T follicular helper cell (primary cell): ENCODE results near the gene SYNGR4.

Experiments
- DNase-seq: peaks from one replicate; pipeline ENCODE4 v3.0.0-alpha.2; 2020; ENCODE audit warnings: low read depth

Gene SYNGR4

DNA sequence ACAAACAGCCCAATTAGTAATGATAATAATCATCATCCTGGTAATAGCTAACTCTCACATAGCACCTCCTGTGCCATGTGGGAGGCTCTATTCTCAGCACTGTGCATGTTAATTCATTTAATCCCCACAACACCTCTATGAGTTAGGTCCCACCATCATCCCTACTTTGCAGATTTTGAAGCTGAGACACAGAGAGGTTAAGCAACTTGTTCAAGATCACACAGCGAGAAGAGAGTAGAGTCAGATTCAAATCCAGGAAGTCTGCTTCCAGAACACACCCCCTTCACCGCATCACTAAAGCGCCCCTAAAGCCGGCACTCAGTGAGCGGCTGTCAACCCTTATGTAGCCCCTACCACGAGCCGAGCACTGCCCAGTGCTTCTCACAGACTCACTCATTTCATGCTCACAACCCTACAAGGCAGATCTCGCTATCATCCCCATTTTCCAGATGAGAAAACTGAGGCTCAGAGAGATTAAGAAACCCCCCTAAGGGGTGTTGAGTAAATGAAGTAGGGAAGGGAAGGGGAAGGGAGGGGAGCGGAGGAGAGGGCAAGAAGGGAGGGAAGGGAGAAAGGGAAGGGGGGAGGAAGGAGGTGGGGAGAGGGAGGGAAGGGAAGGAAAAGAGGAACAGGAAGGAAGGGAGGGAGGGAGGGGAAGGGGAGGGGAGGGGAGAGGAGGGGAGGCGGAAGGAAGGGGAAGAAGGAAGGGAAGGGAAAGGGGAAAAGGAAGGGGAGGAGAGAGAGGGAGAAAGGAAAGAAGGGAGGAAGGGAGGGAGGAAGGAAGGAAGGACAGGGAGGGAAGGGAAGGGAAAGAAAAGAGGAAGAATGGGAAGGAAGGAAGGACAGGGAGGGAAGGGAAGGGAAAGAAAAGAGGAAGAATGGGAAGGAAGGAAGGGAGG, 22.4 kb upstream of the SYNGR4 start:
- DNase-seq = no peak

DNA sequence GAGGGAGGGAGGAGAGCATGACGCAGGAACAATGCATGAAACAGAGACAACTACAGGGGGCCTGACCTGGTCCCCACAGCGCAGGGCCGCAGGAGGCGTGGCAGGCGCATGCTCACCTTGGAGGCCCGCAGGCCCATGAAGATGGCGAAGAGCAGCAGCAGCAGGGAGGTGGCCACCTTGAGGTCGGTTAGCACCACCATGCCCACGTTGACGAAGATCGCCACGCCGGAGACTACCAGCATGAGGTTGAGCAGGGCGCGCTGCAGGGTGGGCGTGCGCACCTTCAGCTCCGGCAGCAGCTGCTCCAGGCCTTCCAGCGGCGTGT, 21.8 kb upstream of the SYNGR4 start:
- no peak for DNase-seq

DNA sequence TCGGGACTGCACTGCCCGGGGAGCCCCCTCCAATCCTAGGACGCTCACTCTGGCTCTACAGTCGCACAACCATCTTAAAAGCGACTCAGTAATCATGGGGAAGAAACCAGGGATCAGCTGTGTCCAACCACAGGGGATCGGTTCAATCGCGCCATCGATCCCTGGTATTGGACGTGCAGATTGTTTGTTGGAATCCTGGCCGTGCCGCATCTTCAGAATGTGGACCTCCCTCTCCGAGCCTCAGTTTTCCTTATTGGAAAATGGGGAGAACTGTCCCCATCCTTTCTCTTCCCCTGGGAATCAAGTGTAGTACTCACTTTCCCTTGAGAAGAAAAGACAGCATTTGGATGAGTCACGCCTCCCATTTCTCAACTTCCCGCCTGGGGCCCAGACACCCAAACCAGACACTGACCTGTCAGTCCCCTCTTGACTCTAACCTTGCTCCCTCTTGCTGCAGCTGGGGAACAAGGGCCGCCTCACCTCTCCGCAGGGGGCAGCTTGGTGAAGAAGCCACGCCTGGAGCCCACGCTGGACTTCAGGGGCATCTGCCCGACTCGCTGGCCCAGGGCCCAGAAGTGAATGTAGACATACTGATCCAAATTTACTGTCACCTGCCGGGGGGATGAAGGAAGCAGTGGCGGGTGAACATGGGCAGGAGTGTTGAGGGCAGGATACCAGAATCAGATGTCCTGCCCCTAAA, 21.2 kb upstream of the SYNGR4 start:
- no peak for DNase-seq

DNA sequence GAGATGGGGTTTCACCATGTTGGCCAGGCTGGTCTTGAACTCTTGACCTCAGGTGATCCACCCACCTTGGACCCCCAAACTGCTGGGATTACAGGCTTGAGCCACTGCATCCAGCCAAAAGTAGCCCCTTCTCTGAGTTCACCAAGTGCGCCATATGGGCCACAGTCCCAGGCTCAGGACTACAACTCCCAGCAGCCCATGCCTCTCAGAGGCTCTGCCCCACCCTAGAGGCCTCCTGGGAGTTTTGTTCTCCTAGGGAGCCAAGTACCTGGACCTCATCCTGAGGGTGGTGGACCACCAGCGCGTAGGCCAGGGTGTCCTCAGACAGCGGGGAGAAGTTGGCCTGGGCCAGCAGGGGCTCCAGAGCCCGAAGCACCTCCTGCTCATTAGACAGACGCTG, 19.3 kb upstream of the SYNGR4 start:
- DNase-seq = no peak

DNA sequence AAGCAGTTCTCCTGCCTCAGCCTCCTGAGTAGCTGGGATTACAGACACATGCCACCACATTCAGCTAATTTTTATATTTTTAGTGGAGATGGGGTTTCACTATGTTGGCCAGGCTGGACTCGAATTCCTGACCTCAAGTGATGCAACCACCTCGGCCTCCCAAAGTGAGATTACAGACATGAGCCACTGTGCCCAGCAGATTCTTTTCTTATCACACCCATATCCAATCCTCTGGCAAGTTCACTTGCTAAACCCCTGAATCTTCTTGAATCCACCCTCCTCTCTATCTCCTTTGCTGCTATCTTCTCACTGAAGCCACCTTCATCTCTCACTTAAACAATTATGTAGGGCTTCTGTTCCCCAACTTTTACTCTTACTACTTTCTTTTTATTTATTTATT, 18.0 kb upstream of the SYNGR4 start:
- DNase-seq = no peak

DNA sequence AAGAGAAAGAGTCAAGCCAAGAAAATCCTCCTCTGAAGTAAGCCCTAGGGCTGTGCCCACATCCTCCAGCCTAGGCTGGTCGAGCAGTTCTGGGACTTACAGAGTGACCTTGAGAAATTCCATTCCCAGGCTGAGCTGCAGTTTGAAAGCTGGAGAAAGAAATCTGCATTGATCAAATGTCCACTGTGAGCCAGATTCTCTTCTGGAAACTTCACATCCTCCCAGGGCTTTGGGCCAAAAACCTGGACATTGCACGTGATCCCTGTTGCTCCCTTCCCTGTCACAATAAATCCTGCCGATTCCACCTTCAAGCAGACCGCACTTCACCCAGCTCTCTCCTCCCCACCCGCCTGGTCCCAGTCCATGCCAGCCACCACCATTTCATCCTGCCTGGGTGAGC, 16.1 kb upstream of the SYNGR4 start:
- no peak for DNase-seq

DNA sequence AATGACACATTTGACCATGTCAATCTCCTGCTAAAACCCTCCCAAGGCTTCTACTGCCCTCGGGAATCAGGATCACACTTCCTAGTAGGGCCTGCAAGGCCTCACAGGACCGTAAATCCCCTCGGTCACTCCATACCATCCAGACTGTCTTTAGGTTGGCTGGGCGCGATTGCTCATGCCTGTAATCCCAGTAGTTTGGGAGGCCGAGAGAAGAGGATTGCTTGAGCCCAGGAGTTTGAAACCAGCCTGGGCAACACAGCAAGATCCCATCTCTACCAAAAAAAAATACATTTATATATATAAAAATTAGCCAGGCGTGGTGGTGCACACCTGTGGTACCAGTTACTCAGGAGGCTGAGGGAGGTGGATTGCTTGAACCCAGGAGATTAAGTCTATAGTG, 15.4 kb upstream of the SYNGR4 start:
- DNase-seq = no peak

DNA sequence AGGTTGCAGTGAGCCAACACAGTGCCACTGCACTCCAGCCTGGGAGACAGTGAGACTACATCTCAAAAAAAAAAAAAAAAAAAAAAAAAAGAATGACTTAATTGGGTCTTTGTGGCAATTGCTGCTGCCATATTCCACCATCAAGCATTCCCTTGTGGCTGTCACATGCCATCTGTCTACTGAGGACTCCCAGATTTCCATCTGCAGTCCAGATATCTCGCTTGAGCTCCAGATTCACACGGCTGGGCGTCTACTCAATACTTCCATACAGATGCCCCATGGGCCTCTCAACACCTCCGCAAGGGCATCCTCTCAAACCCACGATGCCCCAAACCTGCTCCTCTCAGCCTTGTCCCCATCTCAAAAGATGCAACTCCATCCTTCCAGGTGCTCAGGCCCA, 13.3 kb upstream of the SYNGR4 start:
- DNase-seq = no peak

DNA sequence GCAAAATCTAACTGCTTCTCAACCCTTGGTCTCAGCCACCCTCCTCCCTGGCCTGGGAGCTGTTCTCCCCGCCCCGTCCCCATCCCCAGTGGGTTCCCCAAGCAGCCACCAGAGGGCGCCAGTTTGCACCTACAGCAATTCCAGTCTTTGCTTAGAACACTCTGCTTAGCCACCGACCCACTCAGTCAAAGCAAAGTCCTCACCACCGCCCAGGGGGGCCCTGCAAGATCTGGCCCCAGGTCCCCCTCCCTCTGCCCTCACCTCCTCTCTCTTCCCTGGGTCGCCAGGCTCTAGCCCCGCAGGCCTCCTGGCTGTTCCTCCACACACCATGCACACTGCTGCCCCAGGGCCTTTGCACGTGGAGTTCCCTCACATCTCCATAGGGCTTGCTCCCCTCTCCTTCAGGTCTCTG, 12.8 kb upstream of the SYNGR4 start:
- peak; percentile 66 for DNase-seq

DNA sequence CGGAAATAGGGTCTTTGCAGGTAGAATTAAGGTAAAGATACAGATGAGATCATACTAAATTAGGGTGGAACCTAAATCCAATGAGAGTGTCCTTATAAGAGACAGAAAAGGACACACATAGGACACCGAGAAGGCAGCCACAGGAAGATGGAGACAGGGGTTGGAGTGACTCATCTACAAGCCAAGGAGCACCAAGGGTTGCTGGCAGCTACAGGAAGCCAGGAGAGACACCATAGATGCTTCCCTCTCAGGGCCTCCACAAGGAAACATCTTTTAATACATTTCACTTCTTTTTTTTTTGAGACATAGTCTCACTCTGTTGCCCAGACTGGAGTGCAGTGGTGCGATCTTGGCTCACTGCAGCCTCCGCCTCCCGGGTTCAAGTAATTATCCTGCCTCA, 10.5 kb upstream of the SYNGR4 start:
- DNase-seq = no peak

DNA sequence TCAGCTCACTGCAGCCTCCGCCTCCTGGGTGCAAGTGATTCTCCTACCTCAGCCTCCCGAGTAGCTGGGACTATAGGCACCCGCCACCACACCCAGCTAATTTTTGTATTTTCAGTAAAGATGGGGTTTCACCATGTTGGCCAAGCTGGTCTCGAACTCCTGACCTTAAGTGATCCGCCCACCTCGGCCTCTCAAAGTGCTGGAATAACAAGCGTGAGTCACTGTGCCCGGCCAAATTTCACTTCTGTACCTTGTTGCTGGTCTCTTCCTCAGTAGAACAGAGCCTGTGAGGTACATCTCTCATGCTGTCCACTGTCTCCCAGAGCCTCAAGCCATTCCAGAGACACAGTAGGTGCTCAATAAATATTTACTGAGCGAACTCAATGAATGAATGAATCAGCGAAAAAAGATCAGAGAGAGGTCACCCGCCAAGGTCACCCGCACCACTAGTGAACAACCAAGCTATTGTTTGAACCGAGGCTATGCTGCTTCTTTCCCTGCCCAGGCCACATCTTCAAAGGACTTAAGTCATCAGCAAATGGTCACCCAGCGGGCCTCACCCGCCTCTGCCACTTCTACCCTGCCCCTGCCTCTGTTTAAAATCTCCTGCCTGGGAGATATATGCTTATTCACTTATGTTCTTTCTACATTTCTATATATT, 9.7 kb upstream of the SYNGR4 start:
- DNase-seq = no peak

DNA sequence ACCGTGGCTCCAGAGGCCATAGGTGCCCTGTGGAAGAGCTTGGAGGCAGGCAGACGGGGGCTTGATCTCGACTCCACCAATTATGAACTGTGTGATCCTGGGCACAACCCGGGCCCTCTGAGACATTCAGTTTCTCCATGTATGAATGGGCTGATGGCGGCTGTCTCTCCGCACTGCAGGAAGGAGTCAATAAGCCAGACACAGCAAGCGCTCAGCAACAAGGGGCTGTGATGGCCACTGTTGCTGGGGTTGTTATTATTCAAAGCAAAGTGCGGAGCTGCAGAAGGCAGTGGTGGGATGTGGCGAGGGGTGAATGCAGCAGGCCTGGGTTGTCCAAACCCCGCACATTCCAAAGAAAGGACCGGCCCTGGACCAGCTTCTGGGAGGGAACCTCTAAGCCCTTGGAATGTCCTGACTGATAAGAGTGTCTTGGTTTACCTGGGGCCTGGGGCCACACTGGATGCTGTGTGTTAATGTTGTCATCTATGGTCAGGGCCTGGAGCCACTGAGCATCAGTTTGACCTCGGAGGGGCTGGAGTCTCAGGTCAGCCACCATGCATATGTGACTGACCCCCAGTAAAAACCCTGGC, 8.7 kb upstream of the SYNGR4 start:
- DNase-seq = no peak

DNA sequence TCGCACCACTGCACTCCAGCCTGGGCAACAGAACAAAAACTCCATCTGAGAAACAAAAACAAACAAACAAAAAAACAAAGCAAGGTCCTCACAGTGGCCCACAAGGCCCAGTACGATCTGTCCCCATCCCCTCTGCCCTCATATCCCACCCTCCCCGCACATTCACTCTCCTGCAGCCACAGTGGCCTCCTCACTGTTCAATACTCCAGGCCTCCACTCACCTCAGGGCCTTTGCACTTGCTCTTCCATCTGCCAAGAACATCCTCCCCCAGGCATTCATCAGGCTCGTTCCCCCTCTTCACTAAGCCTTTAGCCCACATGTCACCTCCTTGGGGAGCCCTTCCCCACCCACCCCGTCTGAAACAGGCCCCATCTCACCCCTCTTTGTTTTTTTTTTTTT, 5.0 kb upstream of the SYNGR4 start:
- no peak for DNase-seq

DNA sequence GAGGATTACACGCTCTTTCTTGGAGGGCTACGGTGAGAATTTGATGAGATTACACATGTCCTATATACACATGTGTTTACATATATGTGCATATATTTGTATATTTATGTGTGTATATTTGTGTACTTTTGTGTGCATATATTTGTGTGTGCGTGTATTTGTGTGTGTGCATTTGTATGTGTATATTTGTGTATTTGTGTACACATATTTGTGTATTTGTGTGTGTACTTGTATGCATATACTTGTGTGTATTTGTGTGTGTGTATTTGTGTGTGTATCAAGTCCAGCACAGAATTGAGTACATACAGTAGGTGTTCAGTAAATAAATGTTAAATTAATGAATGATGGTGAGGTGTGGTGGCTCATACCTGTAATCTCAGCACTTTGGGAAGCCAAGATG, 2.3 kb upstream of the SYNGR4 start:
- no peak for DNase-seq

DNA sequence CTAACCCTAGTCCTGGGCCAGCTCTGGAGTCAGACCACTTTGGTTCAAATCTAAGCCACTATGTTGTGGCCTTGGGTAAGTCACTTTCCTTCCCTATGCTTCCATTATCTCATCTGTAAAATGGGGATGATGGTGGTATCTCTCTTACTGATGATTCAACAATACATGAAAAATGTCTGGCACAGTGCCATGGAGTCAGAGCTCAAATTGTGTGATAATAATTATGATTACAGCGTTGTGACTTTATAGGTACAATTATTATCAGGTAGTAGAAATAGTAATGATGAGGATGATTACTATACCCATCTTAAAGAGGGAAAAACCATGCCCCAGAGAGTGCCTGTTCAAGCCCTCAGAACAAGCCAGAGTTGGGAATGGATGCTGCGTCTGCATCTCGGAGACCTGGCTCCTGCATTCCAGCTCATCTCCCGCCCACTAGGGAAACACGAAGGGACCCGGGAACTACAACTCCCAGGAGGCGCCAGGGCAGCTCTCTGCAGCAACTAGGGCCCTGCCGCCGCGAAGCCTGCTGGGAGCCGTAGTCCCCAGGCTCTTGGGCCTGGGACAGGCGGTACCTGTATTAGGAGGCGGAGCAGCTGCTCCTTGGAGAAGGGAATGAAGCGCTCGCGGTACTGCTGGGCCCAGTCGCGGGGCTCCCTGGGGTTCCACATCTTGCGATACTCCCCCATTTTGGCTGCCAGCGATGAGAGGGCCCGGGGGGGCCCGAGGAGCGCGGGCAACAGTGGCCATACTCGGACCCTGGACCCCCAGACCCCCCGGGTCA, 1.3 kb upstream of the SYNGR4 start:
- DNase-seq = peak; percentile 87

DNA sequence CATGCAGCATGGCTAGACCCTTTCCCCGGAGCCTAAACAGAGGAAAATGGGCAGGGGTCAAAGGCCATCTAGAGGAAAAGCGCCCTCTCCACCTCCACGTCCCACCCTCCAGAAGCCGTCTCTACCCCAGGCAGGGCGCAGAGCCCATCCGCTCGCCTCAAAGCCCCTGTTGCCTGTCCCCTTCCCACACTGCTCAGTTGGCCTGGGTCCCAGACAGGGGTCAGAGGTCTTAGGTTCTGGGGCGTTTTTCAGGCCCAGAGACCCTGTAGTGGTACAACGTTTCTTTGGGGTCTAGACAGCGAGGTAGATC, 712 bp upstream of the SYNGR4 start:
- DNase-seq = no peak

DNA sequence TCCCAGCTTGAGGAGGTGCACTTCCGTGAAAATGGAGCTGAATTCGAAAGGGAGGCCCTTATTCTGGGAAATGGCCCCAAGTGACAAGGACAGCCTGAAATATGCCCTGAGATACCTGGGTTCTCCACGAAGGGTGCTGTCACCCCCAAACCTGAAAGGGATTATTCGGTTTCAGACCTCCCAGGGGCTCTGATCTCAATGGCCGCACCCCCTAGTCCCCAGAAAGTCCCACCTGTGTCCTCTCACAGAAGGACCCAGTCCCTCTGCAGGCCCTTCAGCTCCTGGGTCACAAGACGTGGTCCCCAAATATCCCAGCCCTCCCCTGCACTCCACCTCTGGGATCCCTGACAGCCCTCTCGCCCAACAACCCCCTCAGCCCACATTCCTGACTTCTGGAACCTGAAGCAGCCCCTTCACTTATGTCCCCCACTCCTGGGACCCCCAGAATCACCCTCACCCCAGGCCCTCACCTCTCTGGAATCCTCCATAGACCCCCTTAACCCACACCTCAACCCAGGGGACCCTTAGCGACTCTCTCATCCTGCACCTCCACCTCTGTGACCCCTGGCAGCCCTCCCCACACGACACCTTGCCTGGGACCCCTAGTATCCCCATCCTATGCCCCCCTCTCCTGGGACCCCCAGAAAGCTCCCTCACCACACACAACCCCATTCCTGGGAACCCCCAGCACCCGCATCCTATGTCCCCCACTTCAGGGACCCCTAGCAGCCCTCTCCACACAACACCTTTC, 606 bp downstream of the SYNGR4 start:
- DNase-seq = no peak

DNA sequence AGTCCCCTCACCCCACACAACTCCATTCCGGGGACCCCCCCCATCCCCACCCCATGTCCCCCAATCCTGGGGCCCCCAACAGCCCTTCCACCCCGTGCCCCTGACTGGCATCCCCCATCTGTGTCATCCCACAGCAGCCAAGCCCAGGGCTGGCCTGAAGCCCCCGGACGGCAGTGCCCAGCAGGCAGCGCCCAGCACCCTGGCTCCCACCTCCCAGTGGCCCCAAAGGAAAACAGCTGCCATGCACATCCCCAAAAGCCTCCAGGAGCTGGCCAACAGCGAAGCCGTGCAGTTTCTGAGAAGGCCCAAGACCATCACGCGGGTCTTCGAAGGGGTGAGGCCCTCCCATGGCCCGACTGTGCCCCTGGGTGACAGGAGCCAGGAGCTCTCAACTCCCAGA, 1.4 kb downstream of the SYNGR4 start:
- no peak for DNase-seq

DNA sequence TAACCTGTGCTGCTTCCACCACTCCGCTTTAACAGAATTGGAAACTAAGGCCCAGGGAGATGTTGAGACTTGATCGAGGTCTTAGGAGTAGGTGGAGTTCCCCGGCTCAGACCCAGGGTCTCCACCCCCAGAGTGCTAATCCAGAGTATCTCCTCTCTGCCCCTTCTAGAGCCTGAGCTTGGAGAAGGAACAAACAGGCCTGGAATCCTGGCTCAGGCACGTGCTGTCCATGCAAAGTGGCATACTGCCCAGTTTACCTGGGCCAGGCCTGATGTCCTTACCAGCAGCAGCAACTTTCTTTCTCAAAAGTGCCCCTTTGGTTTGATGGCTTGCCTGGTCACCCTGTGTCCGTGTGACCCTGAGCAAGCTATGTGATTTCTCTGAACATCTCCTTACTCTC, 3.7 kb downstream of the SYNGR4 start:
- DNase-seq = no peak

DNA sequence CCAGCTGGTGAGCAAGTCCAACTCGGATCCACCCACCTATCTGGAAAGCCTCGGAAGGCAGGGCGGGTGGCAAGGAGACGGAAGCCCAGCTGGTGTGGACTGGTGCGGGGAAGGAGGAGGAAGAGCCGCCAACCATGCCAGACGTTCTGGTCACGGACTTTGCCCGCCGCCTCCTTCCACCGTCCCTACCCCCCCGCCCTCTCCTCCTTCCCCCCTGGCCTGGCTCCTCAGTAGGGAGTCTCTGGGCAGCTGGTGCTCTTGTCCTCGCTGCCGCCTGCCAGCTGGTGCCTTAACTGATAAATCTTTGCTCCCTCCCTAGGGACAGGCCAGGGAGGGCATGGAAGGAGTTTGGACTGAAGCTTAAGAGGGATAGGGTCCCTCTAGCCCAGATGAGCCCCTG, 4.8 kb downstream of the SYNGR4 start:
- no peak for DNase-seq

DNA sequence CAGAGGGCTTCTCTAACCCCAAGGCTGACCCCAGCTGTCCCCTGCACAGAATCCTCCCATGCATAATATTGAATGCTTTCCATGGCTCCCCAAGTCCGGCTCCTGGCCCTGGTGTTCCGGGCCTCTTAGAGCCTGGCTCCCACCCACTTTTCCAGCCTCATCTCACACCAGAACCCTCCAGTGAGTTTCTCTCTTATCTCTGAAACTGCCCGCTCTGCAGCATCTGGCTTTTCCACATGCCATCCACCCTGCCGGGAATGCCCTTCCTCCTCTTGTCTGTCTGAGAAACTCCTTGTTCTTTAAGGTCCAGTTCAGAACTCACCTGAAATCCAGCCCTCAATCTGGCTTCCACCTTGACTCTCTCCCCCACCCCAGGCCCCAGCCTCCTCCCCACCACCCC, 6.8 kb downstream of the SYNGR4 start:
- DNase-seq = no peak
